ENCODE measurements around the gene PRRG2.

GRCh38 chr19:49631014-49631588, 50.0 kb downstream of the PRRG2 start:
- TF ChIP-seq BHLHE40 (IDR thresholded peaks at IDR 0.05; ENCODE audit: borderline replicate concordance in 1 of 2, low read depth in 2 of 2, low read length in 1 of 2) (no peak), CTCF (IDR thresholded peaks at IDR 0.05 in 2 of 3, conservative IDR thresholded peaks at IDR 0.05 in 1 of 3; ENCODE audit: control insufficient read depth in 2 of 3, extremely low read depth in 1 of 3, insufficient read depth in 1 of 3, low read depth in 3 of 3, low read length in 3 of 3) (no peak), ZBTB11 (CRISPR knock-in tag; IDR thresholded peaks at IDR 0.05) (no peak), HDAC2 (IDR thresholded peaks at IDR 0.05) (no peak), CBX5 (IDR thresholded peaks at IDR 0.05; ENCODE audit: low read depth) (no peak)
